Limb (tissue), 2 donors: ENCODE results near the gene PATL2.
A peak's percentile ranks its signal among the peaks of the same experiment; 100 is the strongest.
"Not testable (repeated sequence)": the region's sequence is repeated elsewhere in the genome, so short reads cannot be mapped to it uniquely, and the experiment has no call there.

Experiments used
- DNase-seq, 2 donors: peaks; one replicate each; pipeline ENCODE4 v3.0.0-alpha.2; 2016; ENCODE audit errors: extremely low spot score in 2 of 2

Gene PATL2

GRCh38 chr15:44692659-44693058 lies 18.5 kb downstream of the PATL2 start:
- no peak for DNase-seq

DNA sequence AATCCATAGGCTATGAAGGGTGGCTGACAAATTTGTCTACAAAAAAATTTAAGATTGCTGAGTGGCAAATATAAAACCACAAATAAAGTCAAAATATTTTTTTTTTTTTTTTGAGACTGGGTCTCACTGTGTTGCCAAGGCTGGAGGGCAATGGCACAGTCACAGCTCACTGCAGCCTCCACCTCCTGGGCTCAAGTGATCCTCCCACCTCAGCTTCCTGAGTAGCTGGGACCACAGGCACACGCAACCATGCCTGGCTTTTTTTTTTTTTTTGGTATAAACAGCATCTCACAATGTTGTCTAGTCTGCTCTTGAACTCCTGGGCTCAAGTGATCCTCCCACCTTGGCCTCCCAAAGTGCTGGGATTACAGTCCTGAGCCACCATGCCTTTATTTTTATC lies 20.9 kb downstream of the PATL2 start:
- not testable (repeated sequence) for DNase-seq

DNA sequence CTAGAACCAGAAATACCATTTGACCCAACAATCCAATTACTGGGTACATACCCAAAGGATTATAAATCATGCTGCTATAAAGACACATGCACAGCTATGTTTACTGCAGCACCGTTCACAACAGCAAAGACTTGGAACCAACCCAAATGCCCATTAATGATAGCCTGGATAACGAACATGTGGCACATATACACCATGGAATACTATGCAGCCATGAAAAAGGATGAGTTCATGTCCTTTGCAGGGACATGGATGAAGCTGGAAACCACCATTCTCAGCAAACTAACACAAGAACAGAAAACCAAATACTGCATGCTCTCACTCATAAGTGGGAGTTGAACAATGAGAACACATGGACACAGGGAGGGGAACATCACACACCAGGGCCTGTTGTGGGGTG lies 21.8 kb downstream of the PATL2 start:
- DNase-seq = not testable (repeated sequence)

GRCh38 chr15:44682809-44683682 lies 28.1 kb downstream of the PATL2 start:
- DNase-seq = not testable (repeated sequence)

DNA sequence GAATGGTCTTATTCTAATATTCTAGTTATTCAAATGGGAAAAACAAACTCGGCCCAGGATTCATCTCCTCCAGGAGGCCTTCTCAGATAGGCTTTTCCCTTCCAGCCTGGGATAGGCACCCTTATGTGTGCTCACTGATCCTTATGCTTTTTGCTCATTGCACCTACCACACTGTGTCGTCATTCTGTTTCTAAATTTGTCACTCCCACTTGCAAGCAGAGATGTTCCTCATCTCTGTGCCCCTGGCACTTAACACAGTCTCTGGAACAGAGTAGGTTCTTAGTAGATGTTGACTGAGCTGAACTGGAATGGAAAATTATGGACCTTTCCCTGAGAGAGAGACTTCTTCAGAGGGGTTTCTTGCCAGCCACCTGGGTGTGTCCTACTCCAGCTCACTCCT lies 28.9 kb downstream of the PATL2 start:
- no peak for DNase-seq

DNA sequence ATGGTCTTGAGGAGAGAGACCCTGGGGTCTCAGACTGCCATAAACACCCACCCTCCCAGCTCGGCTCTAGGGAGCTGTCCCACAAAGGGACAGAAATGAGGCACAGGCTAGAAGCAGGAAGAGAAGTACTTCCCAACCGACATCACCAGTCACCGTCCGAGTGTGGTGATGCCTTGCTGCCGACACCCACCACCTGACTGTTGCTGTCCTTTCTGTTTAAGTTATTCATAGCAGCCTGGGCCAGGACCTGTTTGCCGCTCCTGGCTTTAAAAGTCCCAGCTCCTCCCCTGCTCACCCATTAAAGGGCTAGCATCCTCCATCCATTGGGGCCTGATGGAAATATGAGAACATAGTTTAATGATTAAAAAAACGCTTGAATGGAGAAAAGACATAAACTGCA lies 34.4 kb downstream of the PATL2 start:
- DNase-seq = no peak

DNA sequence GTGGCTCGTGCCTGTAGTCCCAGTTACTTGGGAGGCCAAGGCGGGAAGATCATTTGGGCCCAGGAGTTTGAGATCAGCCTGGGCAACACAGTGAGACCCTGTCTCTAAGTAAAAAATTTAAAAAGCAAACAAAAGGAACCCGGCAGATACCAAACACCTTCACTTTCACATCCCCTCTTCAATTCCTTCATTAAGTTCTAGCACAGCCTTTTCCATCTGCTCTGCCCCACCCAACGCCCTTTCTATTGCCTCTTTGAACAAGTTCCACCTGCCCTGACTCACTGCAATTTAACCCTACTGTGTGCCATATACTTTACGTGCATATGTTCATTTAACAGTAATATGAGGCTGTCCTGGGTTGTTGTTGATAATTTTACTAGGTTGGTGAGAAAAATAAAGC lies 35.2 kb downstream of the PATL2 start:
- DNase-seq = no peak

- DNase-seq = no peak
These were observed 37.5 kb downstream of the PATL2 start for GRCh38 chr15:44673639-44674038.

- DNase-seq = no peak
These were observed 40.8 kb downstream of the PATL2 start for GRCh38 chr15:44670087-44670950.

GRCh38 chr15:44668921-44669320 lies 42.2 kb downstream of the PATL2 start:
- no peak for DNase-seq

- DNase-seq = no peak
These were observed 44.1 kb downstream of the PATL2 start for GRCh38 chr15:44667039-44667360.

GRCh38 chr15:44666210-44667038 lies 44.7 kb downstream of the PATL2 start:
- DNase-seq = no peak

DNA sequence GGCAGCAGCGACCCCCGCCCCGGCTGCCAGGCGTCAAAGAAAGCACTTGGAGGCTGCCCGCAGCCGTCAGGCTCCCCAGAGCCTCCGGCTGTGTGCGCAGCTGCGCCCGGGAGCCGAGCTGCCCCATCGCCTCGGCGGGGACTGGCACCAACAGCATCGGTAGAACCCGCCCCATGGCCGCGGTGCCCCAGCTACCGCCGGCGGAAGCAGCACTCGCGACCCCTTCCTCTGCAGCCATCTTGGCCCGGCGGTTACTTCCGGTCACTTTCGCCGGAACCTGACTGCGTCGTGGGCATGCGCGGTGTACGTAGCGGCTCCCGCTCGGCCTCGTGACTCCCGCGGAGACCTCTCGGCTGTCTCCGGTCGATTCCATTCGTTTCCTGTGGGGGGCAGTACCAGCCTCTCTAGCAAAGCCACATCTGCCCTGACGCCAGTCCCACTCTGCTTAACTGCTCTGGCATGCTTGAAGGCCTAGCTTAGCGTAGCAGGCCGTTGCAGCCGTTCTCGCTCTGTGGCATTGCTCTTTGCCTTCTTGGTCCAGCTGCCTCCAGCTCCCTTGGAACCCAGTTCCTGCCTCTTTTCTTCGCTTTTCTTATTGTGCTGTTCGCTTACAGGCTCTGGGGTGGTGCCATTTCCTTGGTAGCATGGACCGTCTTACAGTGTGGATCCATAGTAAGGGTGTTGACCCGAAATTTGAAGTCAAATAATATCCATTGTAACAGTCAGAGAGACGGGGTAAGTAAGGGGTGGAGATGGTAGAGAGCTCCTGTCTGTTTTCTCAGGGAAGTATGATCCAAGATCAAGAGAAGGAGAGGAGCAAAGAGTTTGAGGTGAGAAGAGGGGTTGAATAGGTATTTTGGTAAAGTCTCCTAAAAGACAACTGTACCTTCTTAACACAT lies 47.5 kb downstream of the PATL2 start, which contains the start of gene SPG11:
SPG11 (minus strand) TSS at position 253 of the 899 bp plus-strand sequence; CDS start at position 238, 15 bp downstream.
- peak; percentile 96 for DNase-seq

DNA sequence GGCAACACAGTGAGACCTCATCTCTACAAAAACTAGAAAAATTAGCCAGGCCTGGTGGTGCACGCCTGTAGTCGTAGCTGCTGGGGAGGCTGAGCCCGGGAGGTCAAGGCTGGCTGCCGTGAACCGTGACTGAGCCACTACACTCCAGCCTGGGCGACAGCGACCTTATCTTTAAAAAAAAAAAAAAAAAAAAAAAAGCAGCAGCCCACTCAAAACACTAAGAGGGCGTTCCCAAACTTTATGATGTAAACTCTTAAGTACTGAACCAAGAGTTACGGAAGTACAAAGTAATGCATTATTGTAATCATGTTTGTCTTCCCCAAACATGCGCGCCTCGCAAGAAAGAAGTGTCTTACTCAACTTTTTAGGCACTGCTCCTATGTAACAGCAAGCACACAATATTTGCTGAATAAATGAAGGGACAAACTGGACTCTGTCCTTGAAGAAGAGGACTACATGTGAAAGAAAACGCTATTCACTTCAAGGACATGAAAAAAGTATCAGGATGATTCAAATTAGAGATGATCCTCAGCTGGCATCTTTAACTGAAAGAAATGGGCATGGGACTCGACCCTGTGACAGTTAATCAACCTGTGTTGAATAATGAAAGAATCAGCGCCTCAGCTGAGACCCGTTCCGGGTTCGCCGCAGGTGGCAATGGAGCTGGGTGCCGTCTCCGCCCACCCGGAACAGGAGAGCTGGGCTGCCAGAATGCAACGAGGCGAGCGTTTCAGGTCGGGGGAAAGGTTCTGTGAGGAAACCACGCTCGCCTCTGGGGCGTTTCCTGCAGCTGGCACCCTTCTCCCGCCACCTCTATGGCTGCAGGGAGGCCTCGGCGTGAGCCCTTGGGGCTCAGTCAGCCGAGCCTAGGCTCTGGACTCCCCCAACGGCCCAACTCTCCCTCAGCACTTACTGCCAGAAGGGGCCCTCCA lies 48.4 kb downstream of the PATL2 start:
- peak in 1 of 2 donors; percentile 20 for DNase-seq

GRCh38 chr15:44661576-44661975 lies 49.5 kb downstream of the PATL2 start:
- DNase-seq = no peak

DNA sequence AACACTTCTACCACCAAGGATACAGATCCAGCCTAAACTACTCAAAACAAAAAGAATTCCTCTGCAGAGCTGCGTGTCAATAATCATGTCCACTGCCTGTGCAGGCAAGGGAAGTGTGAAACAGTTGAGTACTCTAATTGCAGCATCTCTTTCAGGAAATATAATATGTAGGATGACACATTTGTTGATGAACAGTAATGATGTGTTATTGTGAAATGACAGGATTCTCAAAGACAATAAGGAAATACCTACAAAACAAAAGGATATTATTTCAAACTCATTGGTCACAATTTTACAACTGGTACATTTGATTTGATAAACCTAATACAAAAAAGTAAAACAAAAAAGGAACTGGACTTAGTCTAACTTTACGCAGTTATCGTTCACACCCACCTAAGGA lies 52.1 kb downstream of the PATL2 start:
- DNase-seq = no peak

DNA sequence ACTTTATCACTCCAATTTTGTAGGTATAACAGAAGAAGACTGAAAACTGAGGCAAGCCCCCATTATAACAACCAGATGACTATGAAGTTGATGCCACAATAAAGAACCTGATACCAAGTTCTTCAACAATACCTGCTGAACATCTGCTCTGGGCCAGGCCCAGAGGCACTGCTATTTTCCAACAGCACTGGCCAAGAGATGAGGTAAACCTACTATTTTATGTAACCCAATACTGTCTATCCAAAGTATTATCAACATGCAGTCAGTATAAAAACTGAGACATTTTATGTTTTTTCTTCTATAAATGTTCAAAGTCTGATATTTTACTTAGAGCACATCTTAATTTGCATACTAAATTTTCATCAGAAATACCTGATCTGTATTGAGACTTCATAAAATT lies 53.7 kb downstream of the PATL2 start:
- no peak for DNase-seq

GRCh38 chr15:44656913-44657312 lies 54.2 kb downstream of the PATL2 start:
- DNase-seq = no peak

DNA sequence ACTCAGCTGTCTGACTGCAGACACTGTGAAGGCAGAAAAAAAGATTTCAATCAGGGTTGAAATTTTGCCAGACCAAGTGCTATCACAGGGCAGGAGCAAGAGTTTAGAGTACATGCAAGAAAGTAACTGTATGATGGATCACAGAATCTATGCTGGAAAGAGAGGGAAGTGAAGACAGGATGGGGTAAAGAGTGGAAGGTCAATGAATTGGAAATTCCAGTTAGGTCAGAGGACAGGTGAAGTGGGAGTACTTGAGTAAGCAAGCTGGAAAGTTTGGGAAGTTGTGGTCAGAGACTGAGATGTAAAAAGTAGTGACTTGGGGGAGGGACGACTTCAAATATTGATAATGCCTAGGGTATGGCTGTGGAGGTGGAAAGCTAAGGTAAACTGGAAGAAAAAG lies 54.8 kb downstream of the PATL2 start:
- DNase-seq = no peak
